ENCODE measurements around the gene ITPR3. TPM values are rescaled to one million over a fixed set of nuclear protein-coding genes. Genes with fewer than 3 reads are reported as not detected.
A peak's percentile ranks its signal among the peaks of the same experiment; 100 is the strongest.

The ITPR3 gene
- total and polyA plus RNA-seq, 2 donors from 2014 or later, result 4.2 to 86.3 TPM

DNA sequence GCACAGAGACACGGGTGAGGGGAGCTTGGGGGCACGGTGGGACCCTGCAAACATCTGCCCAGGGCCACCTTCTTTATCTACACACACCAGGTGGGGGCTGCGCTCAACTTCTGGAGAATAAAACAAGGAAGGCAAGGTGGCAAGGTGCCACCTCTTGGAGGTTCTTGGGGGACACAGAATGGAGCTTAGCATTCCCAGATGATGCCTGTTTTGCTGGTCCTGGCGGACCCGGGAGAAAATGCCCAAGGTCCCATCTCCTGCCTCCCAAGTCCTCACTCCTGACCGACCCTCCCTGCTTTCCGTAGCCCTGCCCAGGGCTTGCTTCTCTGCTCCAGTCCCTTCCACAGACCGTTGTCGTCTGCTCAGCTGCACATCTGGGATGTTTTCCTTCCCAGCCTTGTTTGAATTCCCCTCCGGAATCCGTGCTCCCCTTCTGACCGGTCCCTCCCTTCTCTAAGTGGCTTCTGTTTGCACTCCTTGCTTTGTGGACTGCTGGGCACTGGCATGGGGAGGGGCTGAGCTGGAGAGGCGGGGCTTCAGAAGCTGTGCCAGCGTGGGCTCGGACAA lies 13.1 kb downstream of the ITPR3 start:
- Histone ChIP-seq H3K9me3 (ENCODE audit: control insufficient read depth in 2 of 3, insufficient read depth in 1 of 3, low read length in 3 of 3) (no peaks in the 10 kb centered on the region), H3K4me3 (ENCODE audit: low read length in 3 of 3) (peak overlapping the region; percentile 41 to 54 (median 53)), H3K4me1 (ENCODE audit: control insufficient read depth in 2 of 3, insufficient read depth in 2 of 3, low read depth in 1 of 3, low read length in 3 of 3) (peaks cover 0 to 16% (median 5%) of the 10 kb centered on the region in 3 donors), H3K9ac (ENCODE audit: low read length in 3 of 3) (peak overlapping the region in 1 of 3 donors; percentile 55), H3K27me3 (ENCODE audit: control insufficient read depth, insufficient read depth, low read length) (no peaks in the 10 kb centered on the region), H3K27ac (ENCODE audit: low read depth in 2 of 2, low read length in 2 of 2) (peak overlapping the region in 1 of 2 donors; percentile 2), H3K36me3 (ENCODE audit: control insufficient read depth in 2 of 3, insufficient read depth in 3 of 3, low read length in 3 of 3) (no peaks in the 10 kb centered on the region)
- DNase-seq (peak in 3 of 5 donors; percentile 33 to 81 (median 51)), FAIRE-seq (no peak)
- TF ChIP-seq, protein P1, sequence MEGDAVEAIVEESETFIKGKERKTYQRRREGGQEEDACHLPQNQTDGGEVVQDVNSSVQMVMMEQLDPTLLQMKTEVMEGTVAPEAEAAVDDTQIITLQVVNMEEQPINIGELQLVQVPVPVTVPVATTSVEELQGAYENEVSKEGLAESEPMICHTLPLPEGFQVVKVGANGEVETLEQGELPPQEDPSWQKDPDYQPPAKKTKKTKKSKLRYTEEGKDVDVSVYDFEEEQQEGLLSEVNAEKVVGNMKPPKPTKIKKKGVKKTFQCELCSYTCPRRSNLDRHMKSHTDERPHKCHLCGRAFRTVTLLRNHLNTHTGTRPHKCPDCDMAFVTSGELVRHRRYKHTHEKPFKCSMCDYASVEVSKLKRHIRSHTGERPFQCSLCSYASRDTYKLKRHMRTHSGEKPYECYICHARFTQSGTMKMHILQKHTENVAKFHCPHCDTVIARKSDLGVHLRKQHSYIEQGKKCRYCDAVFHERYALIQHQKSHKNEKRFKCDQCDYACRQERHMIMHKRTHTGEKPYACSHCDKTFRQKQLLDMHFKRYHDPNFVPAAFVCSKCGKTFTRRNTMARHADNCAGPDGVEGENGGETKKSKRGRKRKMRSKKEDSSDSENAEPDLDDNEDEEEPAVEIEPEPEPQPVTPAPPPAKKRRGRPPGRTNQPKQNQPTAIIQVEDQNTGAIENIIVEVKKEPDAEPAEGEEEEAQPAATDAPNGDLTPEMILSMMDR (IDR thresholded peaks at IDR 0.05; ENCODE audit: borderline replicate concordance, extremely low read depth, insufficient read depth), result no peak
- intact Hi-C loops (cut with DNase I), result no loop called here

DNA sequence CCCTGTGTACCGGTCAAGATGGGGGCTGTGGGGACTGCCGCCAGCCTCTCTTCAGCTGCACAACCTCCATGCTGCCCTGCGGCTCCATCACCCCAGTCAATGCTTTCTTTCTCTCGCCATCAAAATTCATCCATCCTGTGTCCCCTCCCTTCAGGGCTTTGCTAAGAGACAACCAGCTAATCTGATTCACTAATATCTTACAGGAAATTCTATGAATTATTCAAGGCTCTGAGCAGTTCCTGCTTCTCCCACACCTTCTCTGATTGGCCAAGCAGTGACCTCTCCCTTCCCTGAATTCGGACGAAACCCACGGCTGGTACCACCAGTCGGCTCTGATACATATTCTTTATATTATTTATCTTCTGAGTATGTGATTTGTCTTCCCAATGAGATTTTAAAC lies 13.8 kb downstream of the ITPR3 start:
- Histone ChIP-seq H3K4me1 (ENCODE audit: control insufficient read depth in 2 of 3, insufficient read depth in 2 of 3, low read depth in 1 of 3, low read length in 3 of 3) (peaks cover 0 to 16% (median 5%) of the 10 kb centered on the region in 3 donors), H3K4me3 (ENCODE audit: low read length in 3 of 3) (peak overlapping the region in 1 of 3 donors; percentile 53), H3K27ac (ENCODE audit: low read depth in 2 of 2, low read length in 2 of 2) (no peak overlapping the region), H3K9ac (ENCODE audit: low read length in 3 of 3) (peak overlapping the region in 1 of 3 donors; percentile 55), H3K27me3 (ENCODE audit: control insufficient read depth, insufficient read depth, low read length) (no peaks in the 10 kb centered on the region), H3K36me3 (ENCODE audit: control insufficient read depth in 2 of 3, insufficient read depth in 3 of 3, low read length in 3 of 3) (no peaks in the 10 kb centered on the region), H3K9me3 (ENCODE audit: control insufficient read depth in 2 of 3, insufficient read depth in 1 of 3, low read length in 3 of 3) (no peaks in the 10 kb centered on the region)
- TF ChIP-seq, protein P1 (IDR thresholded peaks at IDR 0.05; ENCODE audit: borderline replicate concordance, extremely low read depth, insufficient read depth), result no peak
- intact Hi-C loops (cut with DNase I), result no loop called here
- DNase-seq (no peak), FAIRE-seq (no peak)

DNA sequence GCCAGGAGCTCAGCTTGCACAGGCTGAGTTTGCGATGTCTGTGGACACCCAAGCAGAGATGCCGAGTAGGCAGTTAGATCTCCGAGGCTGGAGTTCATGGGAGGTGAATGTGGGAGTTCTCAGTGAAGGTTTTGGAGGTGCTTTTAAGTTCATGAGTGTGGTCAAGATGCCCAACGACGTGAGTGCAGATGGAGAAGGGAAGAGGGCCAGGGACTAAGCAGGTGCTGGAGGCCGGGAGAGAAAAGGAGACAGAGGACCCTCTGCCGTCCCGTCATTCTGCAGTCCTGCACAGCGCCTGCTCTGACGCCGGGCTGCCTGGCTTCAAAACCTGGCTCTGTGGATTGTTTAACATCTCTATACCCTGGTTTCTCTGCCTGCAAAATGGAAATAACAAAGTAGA lies 15.5 kb downstream of the ITPR3 start:
- TF ChIP-seq, protein P1 (IDR thresholded peaks at IDR 0.05; ENCODE audit: borderline replicate concordance, extremely low read depth, insufficient read depth), result no peak
- no peaks in the 10 kb centered on the region for H3K36me3 ChIP-seq (ENCODE audit: control insufficient read depth in 2 of 3, insufficient read depth in 3 of 3, low read length in 3 of 3)
- peaks cover 0 to 16% (median 5%) of the 10 kb centered on the region in 3 donors for H3K4me1 ChIP-seq (ENCODE audit: control insufficient read depth in 2 of 3, insufficient read depth in 2 of 3, low read depth in 1 of 3, low read length in 3 of 3)
- intact Hi-C loops (cut with DNase I), result no loop called here
- no peaks in the 10 kb centered on the region for H3K9me3 ChIP-seq (ENCODE audit: control insufficient read depth in 2 of 3, insufficient read depth in 1 of 3, low read length in 3 of 3)
- H3K4me3 ChIP-seq (ENCODE audit: low read length in 3 of 3), result no peak overlapping the region
- FAIRE-seq, result no peak
- H3K27ac ChIP-seq (ENCODE audit: low read depth in 2 of 2, low read length in 2 of 2), result no peak overlapping the region
- DNase-seq, result no peak
- no peak overlapping the region for H3K9ac ChIP-seq (ENCODE audit: low read length in 3 of 3)
- no peaks in the 10 kb centered on the region for H3K27me3 ChIP-seq (ENCODE audit: control insufficient read depth, insufficient read depth, low read length)

DNA sequence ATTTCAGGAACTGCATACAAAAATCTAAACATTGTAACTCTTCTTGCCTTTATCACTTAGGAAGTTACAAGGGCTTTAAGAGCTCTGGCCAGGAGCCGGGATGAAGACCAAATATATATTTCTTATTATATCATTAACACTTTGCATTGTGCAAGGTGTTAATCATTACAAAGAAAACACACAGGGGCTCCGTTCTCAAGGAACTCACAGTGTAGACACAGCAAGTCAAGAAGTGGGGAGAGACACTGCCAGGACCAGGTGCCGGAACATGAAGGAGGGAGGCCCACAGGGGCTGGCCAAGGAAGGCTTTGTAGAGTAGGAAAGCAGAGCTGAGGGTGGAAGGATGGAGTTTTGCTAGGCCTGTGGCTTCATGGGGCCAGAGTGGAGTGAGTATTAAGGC lies 17.4 kb downstream of the ITPR3 start:
- Histone ChIP-seq H3K9me3 (ENCODE audit: control insufficient read depth in 2 of 3, insufficient read depth in 1 of 3, low read length in 3 of 3) (no peaks in the 10 kb centered on the region), H3K36me3 (ENCODE audit: control insufficient read depth in 2 of 3, insufficient read depth in 3 of 3, low read length in 3 of 3) (no peaks in the 10 kb centered on the region), H3K27me3 (ENCODE audit: control insufficient read depth, insufficient read depth, low read length) (no peaks in the 10 kb centered on the region), H3K4me3 (ENCODE audit: low read length in 3 of 3) (no peak overlapping the region), H3K4me1 (ENCODE audit: control insufficient read depth in 2 of 3, insufficient read depth in 2 of 3, low read depth in 1 of 3, low read length in 3 of 3) (peaks cover 0 to 9% (median 5%) of the 10 kb centered on the region in 3 donors), H3K27ac (ENCODE audit: low read depth in 2 of 2, low read length in 2 of 2) (no peak overlapping the region), H3K9ac (ENCODE audit: low read length in 3 of 3) (no peak overlapping the region)
- intact Hi-C loops (cut with DNase I), result no loop called here
- DNase-seq (no peak), FAIRE-seq (no peak)
- TF ChIP-seq, protein P1 (IDR thresholded peaks at IDR 0.05; ENCODE audit: borderline replicate concordance, extremely low read depth, insufficient read depth), result no peak

Data from kidney (tissue), 14 donors.